HPDE6-E6E7 (cell line): ENCODE data around the gene GALNT5.
"Not testable (repeated sequence)": the region's sequence is repeated elsewhere in the genome, so short reads cannot be mapped to it uniquely, and the experiment has no call there.

Source experiments
- DNase-seq: peaks from one replicate; pipeline ENCODE4 v3.0.0; 2011; ENCODE audit warnings: missing footprints; ENCODE audit errors: extremely low spot score

GALNT5 gene, protein sequence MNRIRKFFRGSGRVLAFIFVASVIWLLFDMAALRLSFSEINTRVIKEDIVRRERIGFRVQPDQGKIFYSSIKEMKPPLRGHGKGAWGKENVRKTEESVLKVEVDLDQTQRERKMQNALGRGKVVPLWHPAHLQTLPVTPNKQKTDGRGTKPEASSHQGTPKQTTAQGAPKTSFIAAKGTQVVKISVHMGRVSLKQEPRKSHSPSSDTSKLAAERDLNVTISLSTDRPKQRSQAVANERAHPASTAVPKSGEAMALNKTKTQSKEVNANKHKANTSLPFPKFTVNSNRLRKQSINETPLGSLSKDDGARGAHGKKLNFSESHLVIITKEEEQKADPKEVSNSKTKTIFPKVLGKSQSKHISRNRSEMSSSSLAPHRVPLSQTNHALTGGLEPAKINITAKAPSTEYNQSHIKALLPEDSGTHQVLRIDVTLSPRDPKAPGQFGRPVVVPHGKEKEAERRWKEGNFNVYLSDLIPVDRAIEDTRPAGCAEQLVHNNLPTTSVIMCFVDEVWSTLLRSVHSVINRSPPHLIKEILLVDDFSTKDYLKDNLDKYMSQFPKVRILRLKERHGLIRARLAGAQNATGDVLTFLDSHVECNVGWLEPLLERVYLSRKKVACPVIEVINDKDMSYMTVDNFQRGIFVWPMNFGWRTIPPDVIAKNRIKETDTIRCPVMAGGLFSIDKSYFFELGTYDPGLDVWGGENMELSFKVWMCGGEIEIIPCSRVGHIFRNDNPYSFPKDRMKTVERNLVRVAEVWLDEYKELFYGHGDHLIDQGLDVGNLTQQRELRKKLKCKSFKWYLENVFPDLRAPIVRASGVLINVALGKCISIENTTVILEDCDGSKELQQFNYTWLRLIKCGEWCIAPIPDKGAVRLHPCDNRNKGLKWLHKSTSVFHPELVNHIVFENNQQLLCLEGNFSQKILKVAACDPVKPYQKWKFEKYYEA

DNA sequence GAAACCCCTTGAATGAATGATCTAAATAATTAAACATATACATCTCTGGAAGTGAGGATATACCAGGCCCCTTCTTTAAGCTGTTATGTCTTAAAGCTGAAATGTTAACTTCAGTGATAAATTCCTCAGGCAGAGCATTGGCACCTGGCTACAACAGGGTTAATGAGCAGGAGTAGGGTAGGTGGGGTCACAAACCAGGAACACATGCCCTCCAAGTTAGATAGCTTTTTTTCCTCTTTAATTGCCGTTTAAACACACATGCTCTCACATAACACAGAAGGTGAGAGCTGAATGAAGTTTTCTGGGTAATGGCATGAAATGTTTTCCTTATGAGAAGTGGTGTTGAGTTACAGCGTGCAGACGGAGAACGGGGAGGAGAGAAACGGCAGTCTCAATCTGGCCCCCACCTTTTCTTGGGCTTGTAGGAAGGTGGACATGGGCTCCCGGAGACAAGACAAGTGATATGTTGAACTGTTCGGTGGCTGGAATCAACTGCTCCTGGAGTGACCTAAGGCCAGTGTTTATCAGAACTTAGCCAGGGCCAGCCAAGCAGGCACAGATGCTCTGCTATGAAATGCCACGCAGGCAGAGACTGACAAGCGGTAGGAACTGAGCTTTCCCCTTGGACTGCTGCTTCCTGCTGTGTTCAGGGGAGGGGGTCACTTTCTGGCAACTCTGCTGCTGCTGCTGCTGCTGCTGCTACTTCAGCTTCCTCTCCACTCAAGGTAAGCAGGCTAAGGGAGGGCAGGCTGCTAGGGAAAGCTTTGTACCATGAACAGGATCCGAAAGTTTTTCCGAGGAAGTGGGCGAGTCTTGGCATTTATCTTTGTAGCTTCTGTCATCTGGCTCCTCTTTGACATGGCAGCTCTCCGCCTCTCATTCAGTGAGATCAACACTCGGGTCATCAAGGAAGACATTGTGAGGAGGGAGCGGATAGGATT lies at the start of gene GALNT5:
TSS of gene GALNT5 (plus strand) at position 394 of the 941 bp plus-strand sequence. CDS start at position 772, 378 bp downstream.
- DNase-seq, result no peak

DNA sequence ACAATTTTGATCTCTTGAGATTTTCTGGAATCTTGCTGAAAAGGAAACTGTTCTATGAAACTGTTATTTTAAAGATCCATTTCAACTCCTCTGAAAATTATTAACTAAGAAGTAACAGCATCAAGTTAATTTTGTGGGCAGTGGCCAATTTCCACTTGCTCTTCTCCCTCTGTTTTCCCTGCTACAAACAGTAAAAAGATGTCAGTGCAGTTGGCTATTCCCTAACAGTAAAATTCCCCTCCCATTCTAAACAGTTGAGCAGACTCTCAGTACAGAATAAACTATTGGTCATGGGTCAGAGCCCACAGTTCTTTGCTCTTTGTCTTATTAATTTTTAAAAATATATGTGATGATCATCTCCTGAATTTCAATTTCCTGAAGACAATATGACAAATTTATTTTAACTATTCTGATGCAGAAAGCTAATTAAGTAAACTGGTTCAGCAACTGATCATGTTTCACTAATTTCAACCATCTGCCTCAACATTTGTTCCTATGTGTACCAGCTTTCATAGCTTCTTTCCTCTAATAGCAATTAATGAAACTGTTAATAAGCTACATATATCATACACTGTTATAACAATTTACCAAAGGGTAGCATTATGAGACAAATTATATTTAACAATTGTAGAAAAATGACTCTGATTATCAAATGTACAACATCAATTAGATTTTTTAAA lies 41.1 kb upstream of the GALNT5 start:
- no peak for DNase-seq

DNA sequence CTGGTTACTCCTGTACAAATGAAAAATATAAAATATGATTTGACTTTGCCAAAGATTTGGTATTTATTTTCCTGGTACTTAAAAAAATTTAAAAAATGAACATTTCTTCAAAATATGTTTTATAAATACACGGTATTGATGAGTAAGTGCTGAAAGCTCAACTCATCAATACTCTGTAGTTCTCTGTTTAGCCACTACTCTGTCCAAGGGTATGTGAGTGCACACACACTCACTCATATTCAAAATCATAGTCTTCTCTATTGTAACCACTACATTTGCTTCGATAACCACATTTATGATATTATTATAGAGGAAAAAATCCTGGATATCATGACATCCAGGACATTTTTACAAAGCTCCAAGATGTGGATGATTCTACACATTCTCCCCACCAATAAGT lies 40.1 kb upstream of the GALNT5 start:
- no peak for DNase-seq

DNA sequence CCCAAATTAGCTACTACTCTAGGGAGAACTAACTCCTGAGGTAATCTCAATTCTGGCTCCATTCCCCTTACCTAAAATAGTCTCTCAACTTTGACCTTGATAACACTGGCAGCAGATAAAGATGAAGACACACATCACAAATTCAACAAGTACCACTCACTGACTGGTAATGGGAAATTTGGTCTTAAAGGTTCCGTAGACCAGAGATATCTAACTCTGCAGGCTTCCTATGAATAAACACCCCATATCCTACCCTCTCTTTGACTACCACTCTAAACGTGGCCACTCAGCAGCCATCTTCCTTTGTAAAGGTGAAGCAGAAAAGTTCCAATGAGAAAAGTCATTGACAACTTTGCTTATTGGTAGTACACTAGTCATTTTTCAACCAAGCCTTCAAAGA lies 38.6 kb upstream of the GALNT5 start:
- no peak for DNase-seq

DNA sequence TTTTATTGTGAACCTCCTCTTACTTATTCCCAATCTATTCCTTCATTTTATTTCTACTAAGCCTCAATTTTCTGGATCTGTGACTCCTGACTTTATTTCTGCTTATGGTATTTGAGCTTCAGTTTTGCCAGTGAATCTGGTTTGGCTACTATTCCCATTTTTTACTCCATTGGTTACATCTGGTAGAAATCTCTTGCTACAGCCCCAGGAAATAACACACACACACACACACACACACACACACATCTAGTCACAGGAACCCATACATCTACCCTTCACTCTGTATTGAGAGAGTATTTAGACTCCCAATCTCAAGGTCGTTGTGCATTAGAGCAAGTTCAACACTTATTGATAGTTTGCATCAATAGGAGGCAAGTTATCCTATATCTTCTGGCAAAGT lies 37.0 kb upstream of the GALNT5 start:
- no peak for DNase-seq

DNA sequence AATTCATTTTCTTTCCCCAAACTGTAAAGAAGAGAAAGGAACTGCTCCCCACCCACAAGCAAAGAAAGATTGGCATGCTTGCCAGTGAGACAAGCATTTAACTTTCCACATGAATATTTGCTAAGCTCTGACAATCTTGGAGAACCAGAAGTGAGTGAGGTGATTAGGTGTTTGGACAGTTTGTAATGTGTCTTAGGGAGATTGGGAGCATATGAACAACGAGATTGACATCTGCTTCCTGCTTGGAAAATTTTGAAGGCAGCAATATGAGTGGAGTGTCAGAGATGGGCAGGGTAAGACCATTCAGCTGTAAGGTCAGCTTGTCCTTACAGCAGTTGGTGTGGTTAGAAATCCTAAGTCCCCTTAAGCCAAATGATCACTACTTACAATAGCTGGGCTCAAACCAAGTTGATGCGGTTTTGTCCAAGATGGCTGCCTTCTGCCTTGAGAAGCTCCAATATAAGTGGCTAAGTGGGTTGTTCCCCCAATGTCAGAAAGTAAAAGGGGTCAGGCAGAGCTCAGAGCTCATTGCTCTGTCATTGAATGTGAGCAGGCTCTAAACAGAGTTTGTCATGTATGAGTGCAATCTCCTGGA lies 36.0 kb upstream of the GALNT5 start:
- no peak for DNase-seq

DNA sequence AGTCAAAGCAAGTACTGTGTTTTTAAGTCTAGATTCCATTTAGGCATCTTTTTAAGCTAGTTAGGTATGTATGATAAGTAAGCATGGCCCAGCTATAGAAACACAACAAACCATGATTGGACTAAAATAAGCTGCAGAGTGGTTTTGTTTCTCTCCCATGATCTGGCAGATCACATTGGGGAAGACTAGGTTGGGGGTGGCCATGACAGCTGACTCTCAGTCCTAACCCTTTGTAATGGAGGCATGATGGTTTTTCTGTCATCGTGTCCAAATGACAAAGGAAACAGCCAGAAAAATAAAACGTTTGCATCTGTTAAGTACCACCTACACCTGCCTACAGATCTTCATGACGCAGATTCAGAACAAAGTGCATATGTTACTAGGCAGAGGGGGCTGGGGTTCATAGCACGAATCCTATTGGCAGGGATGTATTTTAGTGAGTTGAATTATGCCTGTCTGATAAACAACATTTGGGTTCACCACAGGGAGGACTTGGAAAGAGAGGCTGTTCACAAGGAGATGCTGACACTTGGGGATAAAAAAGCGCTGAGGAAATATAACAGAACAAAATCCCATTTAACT lies 33.8 kb upstream of the GALNT5 start:
- no peak for DNase-seq

DNA sequence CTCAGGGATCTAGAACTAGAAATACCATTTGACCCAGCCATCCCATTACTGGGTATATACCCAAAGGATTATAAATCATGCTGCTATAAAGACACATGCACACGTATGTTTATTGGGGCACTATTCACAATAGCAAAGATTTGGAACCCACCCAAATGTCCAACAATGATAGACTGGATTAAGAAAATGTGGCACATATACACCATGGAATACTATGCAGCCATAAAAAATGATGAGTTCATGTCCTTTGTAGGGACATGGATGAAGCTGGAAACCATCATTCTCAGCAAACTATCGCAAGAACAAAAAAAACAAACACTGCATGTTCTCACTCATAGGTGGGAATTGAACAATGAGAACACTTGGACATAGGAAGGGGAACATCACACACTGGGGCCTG lies 33.1 kb upstream of the GALNT5 start:
- not testable (repeated sequence) for DNase-seq

DNA sequence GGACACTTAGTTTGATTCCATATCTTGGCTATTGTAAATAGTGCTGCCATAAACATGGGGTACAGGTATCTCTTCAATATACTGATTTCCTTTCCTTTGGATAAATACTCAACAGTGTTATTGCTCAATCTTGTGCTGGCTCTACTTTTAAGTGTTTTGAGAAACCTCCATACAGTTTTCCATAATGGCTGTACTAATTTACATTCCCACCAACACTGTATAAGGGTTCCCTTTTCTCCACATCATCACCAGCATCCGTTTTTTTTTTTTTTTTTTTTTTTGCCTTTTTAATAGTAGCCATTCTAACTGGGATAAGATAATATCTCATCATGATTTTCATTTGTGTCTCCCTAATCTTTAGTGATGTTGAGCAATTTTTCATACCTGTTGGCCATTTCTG lies 29.9 kb upstream of the GALNT5 start:
- DNase-seq, result no peak

DNA sequence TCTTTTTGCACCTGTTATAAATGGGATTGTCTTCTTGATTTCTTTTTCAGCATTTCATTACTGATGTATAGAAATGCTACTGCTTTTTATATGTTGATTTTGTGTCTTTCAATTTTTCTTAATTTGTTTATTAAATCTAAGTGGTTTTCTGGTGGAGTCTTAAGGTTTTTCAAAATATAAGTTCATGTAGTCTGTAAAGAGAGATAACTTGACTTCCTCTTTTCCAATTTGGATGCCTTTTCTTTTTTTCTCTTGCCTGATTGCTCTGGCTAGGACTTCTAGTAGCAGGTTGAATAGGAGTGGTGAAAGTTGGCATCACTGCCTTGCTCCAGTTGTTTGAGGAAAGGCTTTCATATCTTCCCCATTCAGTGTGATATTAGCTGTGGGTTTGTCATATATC lies 28.6 kb upstream of the GALNT5 start:
- DNase-seq, result no peak

DNA sequence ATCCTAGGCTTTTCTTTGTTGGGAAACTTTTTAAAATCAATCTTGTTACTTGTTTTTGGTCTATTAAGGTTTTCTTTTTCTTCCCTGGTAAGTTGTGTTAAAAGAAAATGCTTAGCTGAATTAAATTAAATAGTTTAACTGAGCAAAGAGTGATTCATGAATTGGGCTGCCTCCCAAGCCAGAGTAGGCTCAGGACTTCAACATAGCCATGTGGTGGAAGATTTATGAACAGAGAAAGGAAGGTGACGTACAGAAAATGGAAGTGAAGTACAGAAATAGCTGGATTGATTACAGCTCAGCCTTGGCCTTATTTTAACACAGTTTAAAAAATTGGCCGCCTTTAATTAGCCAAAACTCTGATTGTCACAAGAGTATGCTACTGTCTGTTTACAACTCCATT lies 27.9 kb upstream of the GALNT5 start:
- no peak for DNase-seq

DNA sequence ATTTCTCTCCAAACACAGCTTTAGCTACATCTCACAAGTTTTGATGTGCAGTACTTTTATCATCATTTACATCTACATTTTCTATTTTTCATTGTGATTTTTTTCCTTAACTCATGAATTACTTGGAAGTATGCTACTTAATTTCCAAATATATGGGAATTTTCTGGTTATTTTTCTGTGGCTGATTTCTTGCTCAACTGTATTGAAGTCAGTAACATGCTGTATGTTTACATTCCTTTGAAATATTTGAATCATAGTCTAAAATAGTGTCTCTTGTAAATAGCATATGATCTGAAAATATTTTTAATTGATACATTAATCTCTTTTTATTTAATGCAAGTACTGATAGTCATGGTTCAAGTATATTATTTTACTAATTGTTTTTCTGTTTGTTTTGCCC lies 26.0 kb upstream of the GALNT5 start:
- DNase-seq, result no peak

DNA sequence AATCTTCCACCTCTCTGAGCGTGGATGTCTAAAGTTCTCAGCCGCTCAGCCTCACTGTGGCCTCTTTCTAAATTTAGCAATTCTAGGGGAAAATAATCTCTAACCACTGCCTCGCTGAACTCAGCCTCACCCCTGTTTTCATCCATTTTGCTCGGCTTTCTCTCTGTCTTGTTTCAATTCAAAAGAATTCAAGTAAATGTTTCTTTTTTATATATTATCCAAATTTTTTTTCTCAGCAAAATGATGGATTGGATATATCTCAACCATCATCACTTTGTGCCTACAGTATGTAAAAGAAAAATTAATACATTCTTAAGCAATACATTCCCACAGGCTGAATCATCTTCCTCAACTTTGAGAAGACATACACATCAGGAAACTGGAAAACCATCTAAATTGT lies 24.0 kb upstream of the GALNT5 start:
- DNase-seq, result no peak

DNA sequence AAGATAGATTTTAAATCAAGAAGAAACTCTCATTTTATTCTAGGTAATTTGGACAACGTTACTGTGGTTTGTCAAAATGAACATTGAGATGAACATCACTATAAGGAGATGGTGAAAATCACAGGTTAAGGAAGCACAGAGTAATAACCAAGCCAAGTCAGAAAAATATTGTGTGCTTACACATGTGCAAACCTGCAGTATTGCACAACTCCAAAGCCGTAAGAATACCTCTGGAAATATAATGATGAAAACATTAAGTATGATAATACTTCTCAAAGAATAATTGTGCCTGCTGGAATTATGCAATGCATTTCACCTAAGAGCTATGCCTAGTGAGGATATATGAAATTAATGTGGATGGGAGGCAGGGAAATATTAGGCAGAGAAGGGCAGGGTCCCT lies 21.1 kb upstream of the GALNT5 start:
- no peak for DNase-seq

DNA sequence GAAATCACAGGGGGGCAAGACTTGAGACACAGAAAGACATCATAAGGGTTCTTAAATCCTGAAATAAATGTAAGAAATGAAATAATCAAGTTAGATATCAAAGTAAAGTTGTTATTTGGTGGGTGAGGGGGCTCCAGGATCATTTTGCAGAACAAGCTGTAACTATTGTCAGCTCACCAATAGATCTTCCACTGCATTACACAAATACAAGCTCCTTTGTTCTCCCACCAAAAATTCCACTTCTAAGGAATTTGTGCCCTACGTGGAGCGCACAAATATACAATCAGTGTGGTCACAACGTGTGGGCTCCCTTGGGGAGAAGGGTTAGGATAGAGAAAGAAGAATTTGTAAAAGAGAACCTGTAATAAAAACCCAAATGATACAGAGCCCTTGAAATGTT lies 19.2 kb upstream of the GALNT5 start:
- DNase-seq, result no peak

DNA sequence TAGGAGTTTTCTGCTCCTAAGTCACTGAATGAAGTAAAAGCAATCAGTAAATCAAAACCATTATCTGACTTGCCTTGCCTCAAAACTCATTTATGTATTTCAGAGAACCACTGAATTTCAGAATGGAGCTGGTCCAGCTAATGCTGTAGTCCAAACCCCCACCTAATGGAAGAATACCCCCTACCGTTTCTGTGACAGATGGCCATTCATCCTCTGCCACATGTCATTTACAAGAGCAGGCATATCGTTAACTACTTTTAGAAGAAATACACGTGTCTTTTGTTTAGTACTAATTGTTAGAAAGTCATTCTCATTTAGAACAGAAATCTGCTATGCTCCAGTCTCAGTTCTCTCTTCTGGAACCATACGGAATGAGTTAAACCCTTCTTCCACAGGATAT lies 12.8 kb upstream of the GALNT5 start:
- DNase-seq, result no peak

DNA sequence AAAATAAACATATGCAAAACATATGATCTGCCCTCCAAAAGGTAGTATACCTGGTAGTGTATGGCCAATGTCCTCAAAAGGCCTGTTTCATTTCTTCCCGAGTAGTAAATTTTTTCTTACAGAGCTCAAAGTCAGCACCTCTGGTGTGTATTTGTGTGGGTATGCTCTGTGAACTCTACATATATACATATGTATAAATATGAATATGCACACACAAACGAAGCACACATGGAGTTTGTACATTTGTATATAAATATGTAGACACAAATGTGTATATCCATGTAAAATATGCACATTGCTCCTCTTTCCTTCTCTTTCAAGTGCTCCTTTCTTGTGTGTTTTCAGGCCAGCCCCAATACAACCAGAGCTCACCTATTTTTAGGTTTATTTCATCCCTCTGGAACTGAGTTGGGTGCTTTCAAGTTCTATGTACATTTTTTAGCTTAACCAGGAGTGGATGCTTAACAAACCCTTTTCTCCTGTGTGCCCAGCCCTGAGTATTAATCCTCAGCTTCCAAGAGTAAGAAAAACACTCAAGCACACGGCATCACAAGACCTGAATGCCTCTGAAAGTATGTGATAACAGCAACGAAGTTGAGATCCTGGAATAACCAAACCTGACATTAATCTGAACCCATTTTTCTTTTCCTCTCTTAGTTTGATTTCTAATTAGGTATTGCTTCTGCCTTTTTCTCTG lies 12.2 kb upstream of the GALNT5 start:
- DNase-seq, result no peak

DNA sequence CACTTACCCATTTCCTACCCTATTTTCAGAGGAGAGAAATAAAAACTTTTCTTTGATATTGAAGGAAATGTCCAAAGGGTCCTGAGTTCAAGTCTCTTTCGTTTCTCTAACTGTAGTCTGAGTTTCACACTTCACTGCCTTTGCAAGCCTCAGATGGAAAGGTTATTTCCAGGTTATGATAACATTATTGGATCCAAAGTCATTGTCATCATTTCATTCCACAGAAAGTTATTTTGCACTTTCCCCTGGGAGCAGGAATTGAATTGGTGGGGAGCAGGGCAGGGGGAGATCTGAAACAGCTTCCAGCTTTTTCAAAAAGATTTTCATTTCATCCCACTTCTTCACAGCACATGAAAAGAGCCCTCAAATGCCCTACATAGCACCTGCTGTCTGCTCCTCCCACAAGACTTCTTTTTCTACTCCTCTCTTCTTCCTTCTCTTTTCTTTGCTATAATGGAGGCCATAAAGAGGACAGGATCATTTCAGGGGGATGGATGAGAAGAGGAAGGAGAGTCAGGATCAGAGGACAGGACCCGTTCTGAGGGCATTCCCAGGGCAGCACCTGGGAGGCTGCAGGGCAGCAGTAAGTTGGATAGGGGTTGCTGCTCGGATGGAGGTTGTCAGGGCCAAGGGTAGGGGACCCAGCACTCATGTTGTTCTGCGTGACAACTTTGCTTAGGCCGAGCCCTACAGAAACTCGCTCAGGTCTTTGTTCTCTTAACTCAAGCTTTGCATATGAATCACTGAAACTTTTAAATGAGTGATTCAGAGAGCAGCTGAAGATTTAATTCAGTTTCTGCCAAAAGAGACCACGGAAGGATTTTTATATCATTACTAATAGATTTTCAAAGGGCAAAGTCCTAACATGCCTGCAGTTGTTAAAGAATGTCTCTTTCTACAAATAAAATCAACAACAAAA lies 11.4 kb upstream of the GALNT5 start:
- DNase-seq, result peak; percentile 84
